ENCODE data around the gene SLC2A11.
A peak's percentile ranks its signal among the peaks of the same experiment; 100 is the strongest.
"Not testable (repeated sequence)": the region's sequence is repeated elsewhere in the genome, so short reads cannot be mapped to it uniquely, and the experiment has no call there.

Gene SLC2A11

GRCh38 chr22:23909296-23909898 lies 51.7 kb downstream of the SLC2A11 start:
- DNase-seq = no peak

GRCh38 chr22:23910496-23911190 lies 53.0 kb downstream of the SLC2A11 start:
- DNase-seq = no peak

GRCh38 chr22:23911318-23911980 lies 53.8 kb downstream of the SLC2A11 start:
- no peak for DNase-seq

- DNase-seq = no peak
Observed at GRCh38 chr22:23912293-23912903, 54.7 kb downstream of the SLC2A11 start.

- peak; percentile 46 for DNase-seq
Observed at GRCh38 chr22:23913306-23913660, 55.6 kb downstream of the SLC2A11 start.

- DNase-seq = peak; percentile 99
Observed at GRCh38 chr22:23913661-23914353, 56.1 kb downstream of the SLC2A11 start.

GRCh38 chr22:23915290-23915689 lies 57.6 kb downstream of the SLC2A11 start:
- DNase-seq = peak; percentile 13

GRCh38 chr22:23920267-23920611 lies 62.6 kb downstream of the SLC2A11 start:
- DNase-seq = not testable (repeated sequence)

- not testable (repeated sequence) for DNase-seq
Observed at GRCh38 chr22:23921586-23922201, 64.0 kb downstream of the SLC2A11 start.

- DNase-seq = no peak
Observed at GRCh38 chr22:23922921-23923320, 65.2 kb downstream of the SLC2A11 start.

GRCh38 chr22:23925020-23925606 lies 67.4 kb downstream of the SLC2A11 start:
- no peak for DNase-seq

- no peak for DNase-seq
Observed at GRCh38 chr22:23926561-23926960, 68.9 kb downstream of the SLC2A11 start.

Measured in NCI-H2171 treated with DMSO at 0.1 percent for 48 hours (cell line).